ENCODE measurements around the gene ZNF584. TPM values are rescaled to one million over a fixed set of nuclear protein-coding genes. Genes with fewer than 3 reads are reported as not detected.

ZNF584 gene
- total RNA-seq, 1 donor from 2014 or later, result 17.9 TPM

- H3K27ac ChIP-seq, result no peak overlapping the region
- H3K4me3 ChIP-seq, result no peak overlapping the region
- no peak for TF ChIP-seq CTCF (IDR thresholded peaks at IDR 0.05)
- no peak for DNase-seq (ENCODE audit: low spot score in 2 of 2)
- H3K9me3 ChIP-seq, result no peaks in the 10 kb centered on the region
- H3K27me3 ChIP-seq, result no peaks in the 10 kb centered on the region
- peaks cover 3 to 16% of the 10 kb centered on the region in 2 donors for H3K4me1 ChIP-seq
- H3K36me3 ChIP-seq, result no peaks in the 10 kb centered on the region
- intact Hi-C loops (cut with DNase I), result no loop called here
These were observed 29.2 kb upstream of the ZNF584 start for GRCh38 chr19:58379246-58379645.

DNA sequence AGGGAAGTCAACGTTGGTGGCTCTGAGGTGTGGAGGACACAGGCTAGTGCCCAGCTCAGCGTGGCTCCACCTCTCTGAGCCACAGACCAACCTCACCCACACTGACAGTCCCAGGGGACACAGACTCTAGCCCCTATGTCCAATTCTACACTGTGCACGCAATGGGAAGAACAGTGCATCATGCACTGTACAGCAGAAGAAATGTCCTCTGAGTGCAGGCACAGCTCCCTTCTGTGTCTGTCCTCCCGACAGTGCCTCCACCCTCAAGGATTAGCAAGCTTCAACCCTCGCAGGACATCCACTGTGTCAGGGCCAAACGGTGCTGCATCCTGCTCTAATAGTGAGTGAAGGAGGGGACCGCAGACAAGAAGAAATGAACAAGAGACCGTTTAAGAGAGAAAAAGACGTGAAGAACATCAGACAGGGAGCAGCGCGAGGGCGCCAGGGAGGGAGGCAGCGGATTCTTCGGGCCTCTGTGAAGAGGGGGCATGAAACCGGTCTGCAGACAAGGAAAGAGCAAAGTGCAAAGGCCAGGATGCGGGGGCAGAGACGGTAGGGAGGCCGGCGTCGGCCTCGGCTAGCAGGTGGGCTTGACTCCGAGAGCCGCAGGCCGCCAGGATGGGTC lies 28.3 kb upstream of the ZNF584 start:
- Histone ChIP-seq H3K27me3 (no peaks in the 10 kb centered on the region), H3K4me1 (peaks cover 3 to 17% of the 10 kb centered on the region in 2 donors), H3K9me3 (no peaks in the 10 kb centered on the region), H3K27ac (peak overlapping the region; percentile 84 to 91), H3K36me3 (no peaks in the 10 kb centered on the region), H3K4me3 (peak overlapping the region; percentile 82 to 86)
- no peak for DNase-seq (ENCODE audit: low spot score in 2 of 2)
- TF ChIP-seq CTCF (IDR thresholded peaks at IDR 0.05), result no peak
- intact Hi-C loops (cut with DNase I), result loop anchor here (1.0 kb wide), 2 partner anchors 53 to 75 kb away; partner anchors contain the start of gene ERVK3-1

GRCh38 chr19:58380662-58381459 lies 27.6 kb upstream of the ZNF584 start, which contains the start of gene ZNF837:
ZNF837 (minus strand) TSS chr19:58381030; CDS start chr19:58369332, 11,698 bp downstream.
- H3K4me3 ChIP-seq, result peak within 1 kb of the TSS; percentile 82 to 86
- H3K27me3 ChIP-seq, result no peaks in the 10 kb centered on the region
- TF ChIP-seq CTCF (IDR thresholded peaks at IDR 0.05), result no peak
- peak; percentile 99 for DNase-seq (ENCODE audit: low spot score in 2 of 2)
- H3K27ac ChIP-seq, result peak within 1 kb of the TSS; percentile 84 to 91
- H3K36me3 ChIP-seq, result no peaks in the 10 kb centered on the region
- no peaks in the 10 kb centered on the region for H3K9me3 ChIP-seq
- intact Hi-C loops (cut with DNase I), result loop anchor here (1.0 kb wide), 6 partner anchors 19 to 138 kb away; partner anchors contain the start of genes ERVK3-1, ZBTB45, ZNF132 and ZNF497
- H3K4me1 ChIP-seq, result peaks cover 8 to 24% of the 10 kb centered on the region in 2 donors

DNA sequence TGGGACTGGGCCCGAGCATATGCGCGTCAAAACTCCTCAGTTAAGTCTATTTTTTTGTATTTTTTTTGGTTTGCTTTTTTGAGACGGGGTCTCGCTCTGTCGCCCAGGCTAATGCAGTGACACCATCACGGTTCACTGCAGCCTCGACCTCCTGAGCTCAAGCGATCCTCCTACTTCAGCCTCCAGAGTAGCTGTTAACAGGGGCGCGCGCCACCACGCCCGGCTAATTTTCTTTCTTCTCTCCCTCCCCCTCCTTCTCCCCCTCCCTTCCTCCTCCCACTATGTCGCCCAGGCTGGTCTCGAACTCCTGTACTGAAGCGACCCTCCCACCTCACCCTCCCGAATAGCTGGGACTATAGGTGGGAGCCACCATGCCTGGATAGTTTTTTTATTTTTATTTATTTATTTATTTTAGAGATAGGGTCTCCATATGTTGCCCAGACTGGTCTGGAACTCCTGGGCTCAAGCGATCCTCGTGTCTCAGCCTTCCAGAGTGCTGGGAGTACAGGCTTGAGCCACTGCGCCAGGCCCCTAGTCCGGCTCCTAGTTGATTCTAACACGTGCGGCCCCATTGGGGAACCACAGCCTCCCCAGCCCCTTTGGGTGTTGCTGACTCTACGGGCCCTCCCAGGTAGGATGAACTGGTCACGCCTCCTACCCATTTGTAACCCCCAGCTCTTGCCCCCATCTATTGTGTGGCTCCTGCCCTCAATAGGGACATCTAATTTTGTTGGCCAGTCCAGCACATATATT lies 26.8 kb upstream of the ZNF584 start:
- DNase-seq (ENCODE audit: low spot score in 2 of 2), result no peak

More for the DNA sequence above, 26.8 kb upstream of the ZNF584 start:
- Histone ChIP-seq H3K27ac (peak overlapping the region; percentile 84 to 91), H3K27me3 (no peaks in the 10 kb centered on the region), H3K4me3 (peak overlapping the region; percentile 82 to 86), H3K4me1 (peaks cover 13 to 29% of the 10 kb centered on the region in 2 donors), H3K9me3 (no peaks in the 10 kb centered on the region), H3K36me3 (no peaks in the 10 kb centered on the region)
- intact Hi-C loops (cut with DNase I), result loop anchor here (1.0 kb wide), 4 partner anchors 19 to 138 kb away; partner anchors contain the start of genes ZBTB45, ZNF132 and ZNF497
- TF ChIP-seq CTCF (IDR thresholded peaks at IDR 0.05), result no peak
